CD4-positive, alpha-beta T cell treated with Interleukin-1 beta for 1 hour (primary cell): ENCODE results near the gene ANO2.

ENCODE experiments used
- DNase-seq, 2 donors: peaks; one replicate each; pipeline ENCODE4 v3.0.0-alpha.2; 2020 to 2022

The ANO2 gene

GRCh38 chr12:5655120-5655519, 289.9 kb downstream of the ANO2 start:
- no peak for DNase-seq

GRCh38 chr12:5654019-5654418, 291.0 kb downstream of the ANO2 start:
- DNase-seq: no peak

- no peak for DNase-seq
These were observed 294.1 kb downstream of the ANO2 start for GRCh38 chr12:5650829-5651461.

- DNase-seq: no peak
These were observed 294.8 kb downstream of the ANO2 start for GRCh38 chr12:5650281-5650680.

GRCh38 chr12:5648692-5649359, 296.2 kb downstream of the ANO2 start:
- no peak for DNase-seq

- no peak for DNase-seq
These were observed 301.8 kb downstream of the ANO2 start for GRCh38 chr12:5643266-5643665.

GRCh38 chr12:5637698-5638097, 307.4 kb downstream of the ANO2 start:
- DNase-seq: no peak

GRCh38 chr12:5636907-5637306, 308.2 kb downstream of the ANO2 start:
- no peak for DNase-seq

GRCh38 chr12:5633106-5633505, 312.0 kb downstream of the ANO2 start:
- DNase-seq: no peak

- no peak for DNase-seq
These were observed 312.6 kb downstream of the ANO2 start for GRCh38 chr12:5632453-5632852.

- no peak for DNase-seq
These were observed 313.6 kb downstream of the ANO2 start for GRCh38 chr12:5631497-5631896.

- no peak for DNase-seq
These were observed 314.3 kb downstream of the ANO2 start for GRCh38 chr12:5630726-5631125.

- no peak for DNase-seq
These were observed 316.6 kb downstream of the ANO2 start for GRCh38 chr12:5628501-5628900.

GRCh38 chr12:5627053-5627630, 317.9 kb downstream of the ANO2 start:
- DNase-seq: no peak

GRCh38 chr12:5626151-5626550, 318.9 kb downstream of the ANO2 start:
- no peak for DNase-seq

- DNase-seq: no peak
These were observed 320.4 kb downstream of the ANO2 start for GRCh38 chr12:5624486-5625272.

GRCh38 chr12:5623411-5623810, 321.6 kb downstream of the ANO2 start:
- DNase-seq: no peak

GRCh38 chr12:5622280-5622679, 322.8 kb downstream of the ANO2 start:
- DNase-seq: no peak

- DNase-seq: no peak
These were observed 323.7 kb downstream of the ANO2 start for GRCh38 chr12:5621329-5621728.

- no peak for DNase-seq
These were observed 324.2 kb downstream of the ANO2 start for GRCh38 chr12:5620896-5621295.

GRCh38 chr12:5619628-5620027, 325.4 kb downstream of the ANO2 start:
- DNase-seq: no peak

GRCh38 chr12:5616854-5617253, 328.2 kb downstream of the ANO2 start:
- no peak for DNase-seq

GRCh38 chr12:5615760-5616159, 329.3 kb downstream of the ANO2 start:
- no peak for DNase-seq

- DNase-seq: no peak
These were observed 330.8 kb downstream of the ANO2 start for GRCh38 chr12:5614256-5614655.
